H1 (cell line): ENCODE results near the gene MSI2. TPM values are rescaled to one million over a fixed set of nuclear protein-coding genes. Genes with fewer than 3 reads are reported as not detected.

ENCODE experiments used
- CTCF ChIA-PET: fragments of 300-600 bp; sonication (Branson Sonifier 250); formaldehyde crosslinking; loops from one replicate; lab custom pipeline; 2021; ENCODE audit not compliant: partially characterized antibody; lab: Charles Lee
- POLR2A ChIA-PET: fragments of 300-600 bp; sonication (Branson Sonifier 250); formaldehyde crosslinking; loops from one replicate; lab custom pipeline; 2021; ENCODE audit warnings: inconsistent platforms; ENCODE audit not compliant: partially characterized antibody; lab: Charles Lee
- DNase-seq, 2 experiments: peaks; one replicate each; pipeline versions ENCODE4 v3.0.0 to v3.0.0-alpha.2; 2010 to 2022; ENCODE audit warnings: low spot score in 2 of 2, low read depth in 1 of 2, mixed read lengths in 1 of 2
- FAIRE-seq: peaks from 2 replicates; lab custom pipeline; 2011; peaks lifted over from hg19 to GRCh38; lab: Jason Lieb, UNC
- H2AFZ ChIP-seq: 2 replicates; pipeline ENCODE4 v1.8.1; 2012; ENCODE audit warnings: low read length, inconsistent platforms
- H2AK5ac ChIP-seq: 2 replicates; pipeline ENCODE4 v1.6.1; 2013; ENCODE audit warnings: low read depth, low read length
- H2BK120ac ChIP-seq: replicated peaks from 2 replicates; pipeline ENCODE3; 2013; ENCODE audit warnings: low read depth, low read length, inconsistent platforms
- H2BK12ac ChIP-seq: 2 replicates; pipeline ENCODE4 v1.6.1; 2013; ENCODE audit warnings: low read depth, low read length
- H2BK15ac ChIP-seq: 2 replicates; pipeline ENCODE4 v1.6.1; 2013; ENCODE audit warnings: low read length
- H2BK20ac ChIP-seq: 2 replicates; pipeline ENCODE4 v1.6.1; 2013; ENCODE audit warnings: low read length
- H2BK5ac ChIP-seq: 2 replicates; pipeline ENCODE4 v1.6.1; 2013; ENCODE audit warnings: low read depth, low read length
- H3K14ac ChIP-seq: 2 replicates; pipeline ENCODE4 v1.6.1; 2013; ENCODE audit warnings: inconsistent platforms; ENCODE audit not compliant: insufficient read length
- H3K18ac ChIP-seq: 2 replicates; pipeline ENCODE4 v1.6.1; 2013; ENCODE audit warnings: low read length; ENCODE audit errors: extremely low read depth
- H3K23ac ChIP-seq: 2 replicates; pipeline ENCODE4 v1.6.1; 2013; ENCODE audit warnings: inconsistent platforms; ENCODE audit not compliant: insufficient read length
- H3K23me2 ChIP-seq: 2 replicates; pipeline ENCODE4 v1.6.1; 2013; ENCODE audit warnings: low read depth, low read length
- H3K27ac ChIP-seq: 2 replicates; pipeline ENCODE4 v1.6.1; 2011; ENCODE audit warnings: low read depth, low read length, inconsistent platforms
- H3K27me3 ChIP-seq, 4 experiments: replicated peaks in 1 of 4; 1 replicate in 1 of 4; 2 replicates in 3 of 4; pipeline versions ENCODE4 v1.6.1 to v1.8.1; 2011 to 2013; ENCODE audit warnings: low read length in 3 of 4, mild to moderate bottlenecking in 3 of 4, inconsistent platforms in 2 of 4, mixed read lengths in 2 of 4, moderate library complexity in 1 of 4; ENCODE audit not compliant: control insufficient read depth in 3 of 4, insufficient read depth in 3 of 4; ENCODE audit errors: extremely low read depth in 1 of 4
- H3K36me3 ChIP-seq, 4 experiments: 2 replicates each; pipeline versions ENCODE4 v1.6.1 to v1.8.1; 2011 to 2013; ENCODE audit warnings: mild to moderate bottlenecking in 4 of 4, low read length in 3 of 4, moderate library complexity in 2 of 4, control low read depth in 1 of 4, inconsistent platforms in 1 of 4; ENCODE audit not compliant: insufficient read depth in 4 of 4, control insufficient read depth in 2 of 4
- H3K4ac ChIP-seq: replicated peaks from 2 replicates; pipeline ENCODE3; 2013; ENCODE audit warnings: low read length, low read depth, mixed read lengths, inconsistent platforms; ENCODE audit not compliant: insufficient read length
- H3K4me1 ChIP-seq, 4 experiments: replicated peaks in 1 of 4; 1 replicate in 1 of 4; 2 replicates in 3 of 4; pipeline versions ENCODE4 v1.6.1 to v1.8.1; 2011 to 2013; ENCODE audit warnings: low read length in 3 of 4, inconsistent platforms in 2 of 4, mixed read lengths in 1 of 4; ENCODE audit not compliant: insufficient read depth in 4 of 4, control insufficient read depth in 3 of 4
- H3K4me2 ChIP-seq, 2 experiments: 2 replicates each; pipeline versions ENCODE4 v1.6.1 to v1.8.1; 2011 to 2013; ENCODE audit warnings: low read depth in 2 of 2, low read length in 2 of 2, control low read depth in 1 of 2, inconsistent platforms in 1 of 2, mild to moderate bottlenecking in 1 of 2; ENCODE audit not compliant: insufficient read depth in 1 of 2
- H3K4me3 ChIP-seq, 4 experiments: fragments of 200-600, 300-600 bp in 1 of 4; sonication (generic), shearing (Covaris generic), sonication (Bioruptor Twin) in 1 of 4; 2 replicates each; pipeline versions ENCODE4 v1.5.1 to v1.8.1; 2011 to 2016; ENCODE audit warnings: low read length in 4 of 4, low read depth in 3 of 4, control low read depth in 2 of 4, inconsistent platforms in 2 of 4, mild to moderate bottlenecking in 2 of 4, mixed read lengths in 1 of 4, moderate library complexity in 1 of 4; ENCODE audit not compliant: insufficient read depth in 2 of 4; ENCODE audit errors: extremely low read depth in 1 of 4
- H3K56ac ChIP-seq: replicated peaks from 2 replicates; pipeline ENCODE3; 2013; ENCODE audit warnings: low read depth, mild to moderate bottlenecking, mixed read lengths, low read length, inconsistent platforms; ENCODE audit not compliant: insufficient read length
- H3K79me1 ChIP-seq: 2 replicates; pipeline ENCODE4 v1.6.1; 2013; ENCODE audit warnings: low read depth, low read length, control low read depth
- H3K79me2 ChIP-seq, 2 experiments: 2 replicates each; pipeline versions ENCODE4 v1.6.1 to v1.8.1; 2012 to 2013; ENCODE audit warnings: low read length in 2 of 2, mild to moderate bottlenecking in 2 of 2, inconsistent platforms in 1 of 2; ENCODE audit not compliant: insufficient read depth in 2 of 2, control insufficient read depth in 1 of 2
- H3K9ac ChIP-seq, 4 experiments: replicated peaks in 1 of 4; 1 replicate in 1 of 4; 2 replicates in 3 of 4; pipeline versions ENCODE4 v1.6.1 to v1.8.1; 2011 to 2013; ENCODE audit warnings: low read depth in 3 of 4, low read length in 3 of 4, control low read depth in 2 of 4, mild to moderate bottlenecking in 2 of 4, moderate library complexity in 2 of 4, inconsistent platforms in 1 of 4; ENCODE audit errors: extremely low read depth in 1 of 4
- H3K9me3 ChIP-seq, 2 experiments: 2 replicates each; pipeline versions ENCODE4 v1.6.1 to v1.8.1; 2012 to 2013; ENCODE audit warnings: mild to moderate bottlenecking in 2 of 2, moderate library complexity in 2 of 2, control low read depth in 1 of 2, inconsistent platforms in 1 of 2, low read depth in 1 of 2, low read length in 1 of 2, mixed read lengths in 1 of 2; ENCODE audit not compliant: insufficient read depth in 2 of 2
- H4K20me1 ChIP-seq, 2 experiments: replicated peaks in 1 of 2; 2 replicates each; pipeline versions ENCODE3 to v1.8.1; 2011 to 2013; ENCODE audit warnings: inconsistent platforms in 2 of 2, low read length in 2 of 2, mild to moderate bottlenecking in 1 of 2; ENCODE audit not compliant: insufficient read depth in 2 of 2, control insufficient read depth in 1 of 2
- H4K5ac ChIP-seq: 2 replicates; pipeline ENCODE4 v1.6.1; 2013; ENCODE audit warnings: low read length, low read depth, mixed read lengths, inconsistent platforms; ENCODE audit not compliant: insufficient read length
- H4K8ac ChIP-seq: 2 replicates; pipeline ENCODE4 v1.8.0; 2013; ENCODE audit warnings: mild to moderate bottlenecking, moderate library complexity, low read length, inconsistent platforms; ENCODE audit not compliant: insufficient read depth; ENCODE audit errors: extremely low read depth
- H4K91ac ChIP-seq: replicated peaks from 2 replicates; pipeline ENCODE3; 2013; ENCODE audit warnings: low read length, mixed read lengths, inconsistent platforms; ENCODE audit not compliant: insufficient read length
- CBX8 ChIP-seq: fragments of 300-800, 300-1000 bp; sonication (generic); IDR thresholded peaks from 2 replicates; pipeline ENCODE4 v1.7.1; 2016; ENCODE audit warnings: low read depth, low read length, borderline replicate concordance
- GABPA ChIP-seq: IDR thresholded peaks from 2 replicates; pipeline ENCODE4 v1.6.1; 2011; ENCODE audit warnings: mild to moderate bottlenecking, low read length, moderate library complexity, borderline replicate concordance; ENCODE audit not compliant: insufficient read depth
- KDM1A ChIP-seq: fragments of 200-600, 300-600 bp; sonication (generic); IDR thresholded peaks from 2 replicates; pipeline ENCODE4 v1.7.1; 2016; ENCODE audit warnings: mild to moderate bottlenecking, low read length, borderline replicate concordance
- MAFK ChIP-seq: IDR thresholded peaks from 2 replicates; pipeline ENCODE4 v1.6.1; 2012; ENCODE audit warnings: low read depth, mild to moderate bottlenecking, improper control_type of control experiment, low read length
- MAX ChIP-seq: IDR thresholded peaks from 2 replicates; pipeline ENCODE4 v1.6.1; 2012; ENCODE audit warnings: inconsistent platforms
- SAP30 ChIP-seq: fragments of 300-600 bp; sonication (generic); IDR thresholded peaks from 2 replicates; pipeline ENCODE4 v1.7.1; 2012; ENCODE audit warnings: low read length, moderate library complexity, mild to moderate bottlenecking, inconsistent platforms; ENCODE audit not compliant: insufficient read depth, insufficient replicate concordance
- TBP ChIP-seq: IDR thresholded peaks from 2 replicates; pipeline ENCODE4 v1.6.1; 2011; ENCODE audit warnings: low read depth, low read length, improper control_type of control experiment
- WGBS, 2 experiments: shearing (Covaris generic) in 1 of 2; methylation state at CpG; one replicate each; pipeline versions ENCODE4 v1.1.6 to v1.1.7; 2013 to 2015; ENCODE audit warnings: low lambda C conversion rate in 2 of 2, mixed read lengths in 2 of 2, inconsistent platforms in 1 of 2, low coverage in 1 of 2, missing lambda C conversion rate in 1 of 2; ENCODE audit not compliant: insufficient replicate concordance in 2 of 2, insufficient coverage in 1 of 2, insufficient read length in 1 of 2; ENCODE audit errors: extremely low coverage in 1 of 2, missing lambda C conversion rate in 1 of 2; 5-methylcytosine and 5-hydroxymethylcytosine counted together
- polyA plus RNA-seq, 7 experiments: library from polyadenylated mRNA; depleted of rRNA in 3 of 7; stranded (reverse) in 5 of 7; unstranded in 2 of 7; fragments of >200 nt in 5 of 7; fragments of 200-250 nt in 2 of 7; gene quantifications; 1 replicate in 5 of 7; 2 replicates in 1 of 7; 4 replicates in 1 of 7; pipeline versions ENCODE4 v1.2.1 to v1.2.3, GENCODE V29; 2011 to 2013; ENCODE audit warnings: missing spikeins in 2 of 7, mixed read lengths in 2 of 7
- total RNA-seq: library from RNA; stranded (reverse); fragmentation: NEBNext Ultra II Directional; extraction: Animal tissue kit (Norgen Biotek cat#: 25700); gene quantifications from 2 replicates; pipeline ENCODE4 v1.2.1, GENCODE V29; 2021

Gene MSI2
- total and polyA plus RNA-seq, 2 of the 8 experiments (the other 6 are each of a cell fraction or from before 2014, with no cell fraction given), result 36.7 to 80.6 TPM

DNA sequence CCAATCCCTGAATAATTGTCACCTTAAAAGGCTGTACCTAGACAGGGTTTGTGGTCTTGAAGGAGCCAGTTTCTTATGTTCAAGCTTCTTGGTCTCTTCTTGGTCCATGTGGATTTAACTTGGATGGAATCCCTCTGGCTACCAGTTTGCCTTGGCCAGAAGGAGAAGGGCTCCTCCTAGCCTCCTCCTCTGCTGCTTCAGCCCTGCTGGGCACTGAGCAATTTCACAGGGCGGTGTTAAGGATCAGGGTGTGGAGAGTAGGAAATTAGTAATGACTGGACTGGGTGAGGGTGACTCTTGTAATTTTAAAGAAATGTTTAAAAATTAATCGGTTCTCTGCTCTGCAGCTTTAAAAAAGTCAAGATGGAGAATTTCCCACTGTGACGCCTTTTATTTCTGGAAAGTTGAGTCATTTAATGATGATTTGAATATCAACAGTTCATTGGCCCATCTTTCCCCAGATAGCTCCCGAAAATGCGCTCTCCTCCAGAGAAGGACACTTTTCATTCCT lies 96.4 kb downstream of the MSI2 start:
- H2AK5ac ChIP-seq, result no peak overlapping the region
- no peak overlapping the region for H3K14ac ChIP-seq
- no peak overlapping the region for H2BK120ac ChIP-seq
- no peak overlapping the region for H3K9ac ChIP-seq
- no peak overlapping the region for H3K4ac ChIP-seq
- no peak overlapping the region for H2BK12ac ChIP-seq
- no peak overlapping the region for H2BK15ac ChIP-seq
- no peak overlapping the region for H3K4me3 ChIP-seq
- no peaks in the 10 kb centered on the region; the same call in 1 of the 2 replicates for H3K23me2 ChIP-seq
- no peak overlapping the region for H2BK5ac ChIP-seq
- H3K4me2 ChIP-seq, result no peak overlapping the region
- H3K27me3 ChIP-seq, result no peaks in the 10 kb centered on the region
- H3K56ac ChIP-seq, result no peak overlapping the region
- H3K79me1 ChIP-seq, result peaks cover 14% of the 10 kb centered on the region
- H2BK20ac ChIP-seq, result no peak overlapping the region
- no peak overlapping the region for H3K23ac ChIP-seq
- no peak overlapping the region for H3K18ac ChIP-seq
- H3K79me2 ChIP-seq, result peaks cover 3 to 60% of the 10 kb centered on the region in 2 experiments; a peak in 3 of 4 replicates
- no peak overlapping the region for H4K8ac ChIP-seq
- peaks cover 0 to 3% of the 10 kb centered on the region in 2 experiments for H4K20me1 ChIP-seq
- H4K5ac ChIP-seq, result no peak overlapping the region
- H3K4me1 ChIP-seq, result peaks cover 2 to 7% (median 5%) of the 10 kb centered on the region in 4 experiments; a peak in 5 of 7 replicates
- H2AFZ ChIP-seq, result no peak overlapping the region
- FAIRE-seq (no peak), DNase-seq (no peak)
- H4K91ac ChIP-seq, result no peak overlapping the region
- ChIA-PET POLR2A (no interaction called here), CTCF (interaction anchor here (0.5 to 3.6 kb wide), 3 partner anchors 31 to 245 kb away, joined by 3 to 13 read pairs (median 4); no protein-coding TSS in a partner anchor)
- no peak overlapping the region for H3K27ac ChIP-seq
- 89% methylated on average over 5 of the region's 5 CpGs; no CpG with 5 or more reads in 1 of the 2 experiments for WGBS, 2 experiments
- H3K9me3 ChIP-seq, result no peaks in the 10 kb centered on the region
- peaks cover 3 to 16% (median 7%) of the 10 kb centered on the region in 4 experiments; a peak in 5 of 8 replicates for H3K36me3 ChIP-seq
- TF ChIP-seq CBX8 (no peak), TBP (no peak), SAP30 (no peak), MAX (no peak), KDM1A (no peak), GABPA (no peak), MAFK (no peak)
